Body of pancreas (tissue), 4 donors: ENCODE results near the gene FNDC3B.
"Not testable (repeated sequence)": the region's sequence is repeated elsewhere in the genome, so short reads cannot be mapped to it uniquely, and the experiment has no call there.

Experiments
- CTCF ChIP-seq, 7 experiments: fragments of 450-650 bp in 4 of 7; fragments of 200-600 bp in 3 of 7; sonication (generic) in 3 of 7; IDR thresholded peaks; one replicate each; pipeline ENCODE4 v1.5.1; 2016 to 2019; ENCODE audit warnings: antibody characterized with exemption in 7 of 7
- POLR2A ChIP-seq, 3 donors: fragments of 450-650 bp; IDR thresholded peaks; one replicate each; pipeline ENCODE4 v1.6.1; 2016; ENCODE audit warnings: antibody characterized with exemption in 3 of 3, mild to moderate bottlenecking in 2 of 3

GRCh38 chr3:172042663-172043179 lies 3.3 kb downstream of the FNDC3B start:
- TF ChIP-seq CTCF (IDR thresholded peaks at IDR 0.05) = not testable (repeated sequence)
- TF ChIP-seq POLR2A (IDR thresholded peaks at IDR 0.05) = peak in 1 of 3 donors; percentile 40
